Adrenal gland (tissue), 12 donors: ENCODE data around the gene RAPGEF2. TPM values are rescaled to one million over a fixed set of nuclear protein-coding genes. Genes with fewer than 3 reads are reported as not detected.

Experiments
- DNase-seq, 7 donors: peaks; one replicate each; pipeline ENCODE4 v3.0.0-alpha.2; 2019 to 2020
- H3K27ac ChIP-seq, 5 donors: fragments of 200-600 bp; sonication (generic) in 4 of 5; 1 replicate in 3 of 5; 2 replicates in 2 of 5; pipeline versions ENCODE4 v1.5.1 to v1.8.0; 2016 to 2020; ENCODE audit warnings: mild to moderate bottlenecking in 1 of 5
- H3K27me3 ChIP-seq: fragments of 200-600 bp; 2 replicates; pipeline ENCODE4 v1.8.0; 2021
- H3K36me3 ChIP-seq, 2 donors: fragments of 200-600 bp; replicated peaks in 1 of 2; 1 replicate in 1 of 2; 2 replicates in 1 of 2; pipeline versions ENCODE4 v1.5.1 to v1.8.0; 2018 to 2022
- H3K4me1 ChIP-seq, 2 donors: fragments of 200-600 bp; replicated peaks in 1 of 2; 1 replicate in 1 of 2; 2 replicates in 1 of 2; pipeline versions ENCODE4 v1.5.1 to v1.8.0; 2018 to 2021
- H3K4me3 ChIP-seq, 4 donors: fragments of 200-600 bp; sonication (generic) in 3 of 4; one replicate each; pipeline ENCODE4 v1.5.1; 2016 to 2018
- H3K9me3 ChIP-seq, 3 donors: fragments of 200-600 bp; sonication (generic) in 1 of 3; replicated peaks in 1 of 3; 1 replicate in 2 of 3; 2 replicates in 1 of 3; pipeline versions ENCODE4 v1.5.1 to v1.8.0; 2016 to 2021
- CTCF ChIP-seq, 6 experiments: fragments of 450-650 bp in 4 of 6; fragments of 200-600 bp in 2 of 6; sonication (generic) in 1 of 6; IDR thresholded peaks; 1 replicate in 5 of 6; 2 replicates in 1 of 6; pipeline versions ENCODE4 v1.5.1 to v1.8.0; 2016 to 2021; ENCODE audit warnings: antibody characterized with exemption in 6 of 6, mild to moderate bottlenecking in 2 of 6, moderate library complexity in 1 of 6
- POLR2A ChIP-seq, 2 donors: fragments of 450-650 bp; IDR thresholded peaks; one replicate each; pipeline ENCODE4 v1.6.1; 2017; ENCODE audit warnings: antibody characterized with exemption in 2 of 2, mild to moderate bottlenecking in 2 of 2, moderate library complexity in 1 of 2
- WGBS, 4 donors: extraction: QIAGEN DNeasy Blood & Tissue Kit in 2 of 4; methylation state at CpG; one replicate each; pipeline versions ENCODE4 v1.1.5 to v1.1.7; 2013 to 2017; 5-methylcytosine and 5-hydroxymethylcytosine counted together
- intact Hi-C, 2 donors: fragments of 100-400 bp; cut with DNase I; formaldehyde crosslinking; loops; one replicate each; pipeline versions ENCODE4 v1.14.1 to v1.15.0; 2022 to 2023
- polyA plus RNA-seq, 3 donors: library from polyadenylated mRNA; stranded (reverse); fragments of 200-250 nt in 2 of 3; fragments of 350-450 nt in 1 of 3; fragmentation: Illumina TruSeq in 1 of 3; extraction: RNeasy Lipid Tissue Mini Kit (QIAGEN cat#74804) in 1 of 3; gene quantifications; one replicate each; pipeline ENCODE4 v1.2.3, GENCODE V29; 2013 to 2014
- total RNA-seq, 9 donors: library from RNA; depleted of rRNA in 4 of 9; stranded (reverse); fragments of >200 nt in 4 of 9; fragments of 120-200 nt in 1 of 9; fragmentation: NEBNext Ultra II Directional in 1 of 9; extraction: Animal tissue kit (Norgen Biotek cat#: 25700) in 1 of 9; gene quantifications; one replicate each; pipeline versions ENCODE4 v1.1.0 to v1.2.4, GENCODE V29; 2013 to 2023
- donor health status: healthy with polysubstance abuse.
- donor health status: Bipolar disorder and iron deficiency.
- donor health status: DM: yes; HTN: yes; CAD: no.
- donor health status: DM: no; HTN: no; CAD: no.
- donor health status: DM: no; HTN: no; CAD: no.
- donor health status: DM: yes; HTN: yes; CAD: no.

The RAPGEF2 gene
- total and polyA plus RNA-seq, 12 donors, result 5.2 to 53.9 (median 25.3) TPM

- TF ChIP-seq POLR2A (IDR thresholded peaks at IDR 0.05) (peak; percentile 12 to 13), CTCF (IDR thresholded peaks at IDR 0.05) (no peak)
- Histone ChIP-seq H3K36me3 (no peaks in the 10 kb centered on the region), H3K4me1 (peaks cover 3 to 44% of the 10 kb centered on the region in 2 donors), H3K27me3 (no peaks in the 10 kb centered on the region), H3K4me3 (peak overlapping the region in 2 of 4 donors; percentile 20 to 46), H3K9me3 (no peaks in the 10 kb centered on the region), H3K27ac (peak overlapping the region in 3 of 5 donors; percentile 27 to 60 (median 52))
- intact Hi-C loops, result no loop called here
- peak in 1 of 7 donors; percentile 66 for DNase-seq
- 22 to 33% (median 29%) methylated on average over 5 of the region's 5 CpGs for WGBS, 4 donors
These were observed 164.3 kb downstream of the RAPGEF2 start for GRCh38 chr4:159266981-159267868.

DNA sequence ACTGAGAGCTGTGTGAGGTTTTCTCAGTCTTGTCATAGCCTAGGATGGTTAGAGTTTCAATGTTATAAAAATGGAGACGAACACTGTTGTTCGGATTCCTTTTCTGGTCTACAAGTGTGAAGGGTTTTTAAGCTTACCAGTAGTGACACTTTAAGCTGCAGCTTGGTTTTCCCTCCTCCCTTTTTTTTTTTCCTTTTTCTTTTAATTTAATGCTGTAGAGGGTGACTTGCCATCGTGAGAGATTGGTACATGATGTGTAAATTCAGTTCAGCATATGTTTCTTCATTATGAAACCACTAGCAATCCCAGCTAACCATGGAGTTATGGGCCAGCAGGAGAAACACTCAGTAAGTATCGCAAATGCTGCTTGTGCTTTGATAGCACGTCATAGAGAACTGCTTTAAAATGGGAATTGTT is 165.0 kb downstream of the RAPGEF2 start:
- intact Hi-C loops, result no loop called here
- no peak for DNase-seq
- no peaks in the 10 kb centered on the region for H3K9me3 ChIP-seq
- peaks cover 1 to 44% of the 10 kb centered on the region in 2 donors for H3K4me1 ChIP-seq
- peak overlapping the region in 2 of 4 donors; percentile 20 to 46 for H3K4me3 ChIP-seq
- H3K27me3 ChIP-seq, result no peaks in the 10 kb centered on the region
- TF ChIP-seq POLR2A (IDR thresholded peaks at IDR 0.05) (no peak), CTCF (IDR thresholded peaks at IDR 0.05) (no peak)
- peak overlapping the region in 2 of 5 donors; percentile 52 to 60 for H3K27ac ChIP-seq
- no peaks in the 10 kb centered on the region for H3K36me3 ChIP-seq
- WGBS, 4 donors, result 39 to 60% (median 54%) methylated on average over 5 of the region's 5 CpGs

DNA sequence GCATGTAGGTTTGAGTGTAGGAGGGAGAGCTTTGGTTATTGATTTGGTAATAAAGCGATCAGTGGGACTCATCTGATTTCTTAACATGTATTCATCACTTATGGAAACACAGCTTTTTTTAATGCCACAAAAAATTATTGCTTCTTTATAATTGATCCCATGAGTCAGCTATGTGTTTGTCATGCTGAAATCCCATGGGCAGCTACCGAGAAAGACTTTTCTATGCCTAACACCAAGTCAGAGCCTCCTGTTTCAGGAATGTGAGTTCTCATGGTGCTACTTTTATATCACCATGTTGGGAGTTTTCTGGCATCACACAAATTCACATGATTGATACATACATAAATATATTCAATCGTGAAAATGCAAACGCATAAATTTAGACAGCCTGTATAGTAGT is 165.7 kb downstream of the RAPGEF2 start:
- H3K4me3 ChIP-seq, result no peak overlapping the region
- H3K27ac ChIP-seq, result no peak overlapping the region
- TF ChIP-seq CTCF (IDR thresholded peaks at IDR 0.05) (no peak), POLR2A (IDR thresholded peaks at IDR 0.05) (no peak)
- no peak for DNase-seq
- intact Hi-C loops, result no loop called here
- no peaks in the 10 kb centered on the region for H3K27me3 ChIP-seq
- no peaks in the 10 kb centered on the region for H3K9me3 ChIP-seq
- H3K4me1 ChIP-seq, result peaks cover 0 to 50% of the 10 kb centered on the region in 2 donors
- 62 to 72% (median 63%) methylated on average over 4 of the region's 4 CpGs for WGBS, 4 donors
- no peaks in the 10 kb centered on the region for H3K36me3 ChIP-seq

DNA sequence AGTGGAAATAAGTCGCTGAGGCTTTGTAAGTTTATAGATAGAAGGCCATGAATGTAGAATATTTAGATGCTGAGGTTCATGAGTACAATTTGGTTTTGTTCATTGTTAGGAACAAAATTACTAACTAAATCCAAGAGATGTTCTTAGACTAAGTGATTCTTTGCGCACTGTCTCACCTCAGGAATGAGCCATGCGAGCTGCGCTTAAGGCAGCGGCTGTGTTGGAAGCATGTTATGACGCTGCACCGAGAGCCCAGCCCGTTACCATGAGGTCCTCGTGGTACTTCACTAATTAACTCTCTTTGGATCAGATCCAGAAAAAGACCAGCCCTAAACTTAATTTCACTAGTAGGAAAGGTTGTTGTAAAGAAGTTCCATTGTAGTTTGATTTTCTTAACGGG is 166.2 kb downstream of the RAPGEF2 start:
- no peak overlapping the region for H3K27ac ChIP-seq
- H3K27me3 ChIP-seq, result no peaks in the 10 kb centered on the region
- intact Hi-C loops, result no loop called here
- TF ChIP-seq POLR2A (IDR thresholded peaks at IDR 0.05), result no peak
- no peak for TF ChIP-seq CTCF (IDR thresholded peaks at IDR 0.05)
- H3K9me3 ChIP-seq, result no peaks in the 10 kb centered on the region
- no peak overlapping the region for H3K4me3 ChIP-seq
- no peaks in the 10 kb centered on the region for H3K36me3 ChIP-seq
- DNase-seq, result no peak
- WGBS, 4 donors, result 79 to 92% (median 86%) methylated on average over 10 of the region's 10 CpGs
- H3K4me1 ChIP-seq, result peaks cover 0 to 54% of the 10 kb centered on the region in 2 donors
